ENCODE measurements around the gene GRK3. TPM values are rescaled to one million over a fixed set of nuclear protein-coding genes. Genes with fewer than 3 reads are reported as not detected.

GRK3 gene
- total RNA-seq, 4 donors from 2014 or later = 7.6 to 10.7 (median 8.8) TPM

DNA sequence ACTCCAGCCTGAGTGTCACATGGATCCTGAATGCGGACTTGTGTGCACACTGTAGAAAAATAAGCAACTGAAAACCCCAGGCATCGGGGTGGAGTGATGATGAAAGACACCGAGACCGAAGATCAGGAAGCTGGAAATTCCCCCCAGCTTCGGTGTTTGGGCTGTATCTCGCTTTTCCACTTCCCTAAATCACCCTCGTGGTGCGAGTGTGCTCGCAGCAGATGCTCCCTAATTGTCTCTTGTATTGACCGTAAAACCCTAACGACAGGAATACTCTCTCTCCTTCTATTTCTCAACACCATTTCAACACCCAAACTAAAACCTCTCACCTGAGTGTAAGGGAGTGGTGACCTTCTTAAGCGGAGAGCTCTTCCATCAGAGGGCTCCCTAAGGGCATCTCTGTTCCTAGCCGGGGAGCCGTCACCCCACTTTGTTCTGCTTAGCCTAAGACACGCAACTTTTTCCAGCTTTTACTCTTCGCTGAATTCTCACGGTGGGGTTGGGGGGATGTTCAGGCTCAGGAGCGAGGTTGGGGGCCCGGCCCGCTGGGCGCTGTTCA is 635 bp upstream of the GRK3 start:
- intact Hi-C loops (cut with DNase I) = loop anchor here (10.0 kb wide), 1 partner anchor 89 kb away; no protein-coding TSS in a partner anchor
- WGBS, 2 donors = 13 to 15% methylated on average over 17 to 21 of the region's 21 CpGs
- peak overlapping the region in 2 of 3 donors; percentile 30 to 34 for H3K4me3 ChIP-seq (replicated peaks in 1 of 3)
- no peaks in the 10 kb centered on the region for H3K36me3 ChIP-seq
- peak; percentile 4 to 18 for DNase-seq
- H3K4me1 ChIP-seq = peaks cover 14 to 35% of the 10 kb centered on the region in 2 donors
- H3K9me3 ChIP-seq = no peaks in the 10 kb centered on the region
- H3K27me3 ChIP-seq = no peaks in the 10 kb centered on the region
- TF ChIP-seq POLR2A (IDR thresholded peaks at IDR 0.05) = no peak
- TF ChIP-seq, protein P1, sequence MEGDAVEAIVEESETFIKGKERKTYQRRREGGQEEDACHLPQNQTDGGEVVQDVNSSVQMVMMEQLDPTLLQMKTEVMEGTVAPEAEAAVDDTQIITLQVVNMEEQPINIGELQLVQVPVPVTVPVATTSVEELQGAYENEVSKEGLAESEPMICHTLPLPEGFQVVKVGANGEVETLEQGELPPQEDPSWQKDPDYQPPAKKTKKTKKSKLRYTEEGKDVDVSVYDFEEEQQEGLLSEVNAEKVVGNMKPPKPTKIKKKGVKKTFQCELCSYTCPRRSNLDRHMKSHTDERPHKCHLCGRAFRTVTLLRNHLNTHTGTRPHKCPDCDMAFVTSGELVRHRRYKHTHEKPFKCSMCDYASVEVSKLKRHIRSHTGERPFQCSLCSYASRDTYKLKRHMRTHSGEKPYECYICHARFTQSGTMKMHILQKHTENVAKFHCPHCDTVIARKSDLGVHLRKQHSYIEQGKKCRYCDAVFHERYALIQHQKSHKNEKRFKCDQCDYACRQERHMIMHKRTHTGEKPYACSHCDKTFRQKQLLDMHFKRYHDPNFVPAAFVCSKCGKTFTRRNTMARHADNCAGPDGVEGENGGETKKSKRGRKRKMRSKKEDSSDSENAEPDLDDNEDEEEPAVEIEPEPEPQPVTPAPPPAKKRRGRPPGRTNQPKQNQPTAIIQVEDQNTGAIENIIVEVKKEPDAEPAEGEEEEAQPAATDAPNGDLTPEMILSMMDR (IDR thresholded peaks at IDR 0.05) = no peak
- H3K27ac ChIP-seq = peak overlapping the region; percentile 12 to 63 (median 51)

DNA sequence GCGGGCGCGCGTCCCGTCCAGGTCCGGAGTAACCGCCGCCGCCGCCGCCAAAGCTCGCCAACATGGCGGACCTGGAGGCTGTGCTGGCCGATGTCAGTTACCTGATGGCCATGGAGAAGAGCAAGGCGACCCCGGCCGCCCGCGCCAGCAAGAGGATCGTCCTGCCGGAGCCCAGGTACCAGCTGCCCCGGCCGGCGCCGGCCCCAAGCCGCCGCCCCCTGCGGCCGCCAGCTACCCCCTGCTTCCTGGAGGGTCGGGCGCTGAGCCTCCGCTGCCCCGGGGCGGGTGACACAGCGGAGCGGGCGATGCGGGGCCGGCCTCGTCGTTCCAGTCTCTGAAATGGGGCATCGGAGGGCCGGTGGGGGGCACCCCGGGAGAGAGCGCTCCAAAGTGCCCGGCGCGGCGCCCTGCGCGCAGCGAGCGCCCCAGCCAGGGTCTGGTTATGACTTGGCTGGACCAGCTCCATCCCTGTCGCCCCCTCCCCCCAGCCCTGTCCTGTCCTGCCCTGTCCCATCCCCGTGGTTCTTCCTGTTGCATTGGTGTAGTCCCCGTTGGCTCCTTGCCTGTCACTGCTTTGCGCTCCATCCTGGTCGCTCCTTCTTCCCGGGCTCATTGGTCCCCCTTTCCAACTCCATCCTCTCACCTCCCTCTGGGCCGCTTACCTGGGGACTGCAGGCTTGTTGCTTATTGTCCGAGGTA is 653 bp downstream of the GRK3 start:
- peak overlapping the region in 2 of 3 donors; percentile 56 to 58 for H3K27ac ChIP-seq
- WGBS, 2 donors = 1 to 4% methylated on average over 8 to 19 of the region's 61 CpGs
- intact Hi-C loops (cut with DNase I) = loop anchor here (10.0 kb wide), 1 partner anchor 90 kb away; no protein-coding TSS in a partner anchor
- TF ChIP-seq, protein P1 (IDR thresholded peaks at IDR 0.05) = no peak
- no peak for TF ChIP-seq POLR2A (IDR thresholded peaks at IDR 0.05)
- no peaks in the 10 kb centered on the region for H3K36me3 ChIP-seq
- H3K4me3 ChIP-seq (replicated peaks in 1 of 3) = peak overlapping the region; percentile 44 to 80 (median 72)
- DNase-seq = peak; percentile 43
- H3K9me3 ChIP-seq = no peaks in the 10 kb centered on the region
- no peaks in the 10 kb centered on the region for H3K27me3 ChIP-seq
- peaks cover 14 to 35% of the 10 kb centered on the region in 2 donors for H3K4me1 ChIP-seq

DNA sequence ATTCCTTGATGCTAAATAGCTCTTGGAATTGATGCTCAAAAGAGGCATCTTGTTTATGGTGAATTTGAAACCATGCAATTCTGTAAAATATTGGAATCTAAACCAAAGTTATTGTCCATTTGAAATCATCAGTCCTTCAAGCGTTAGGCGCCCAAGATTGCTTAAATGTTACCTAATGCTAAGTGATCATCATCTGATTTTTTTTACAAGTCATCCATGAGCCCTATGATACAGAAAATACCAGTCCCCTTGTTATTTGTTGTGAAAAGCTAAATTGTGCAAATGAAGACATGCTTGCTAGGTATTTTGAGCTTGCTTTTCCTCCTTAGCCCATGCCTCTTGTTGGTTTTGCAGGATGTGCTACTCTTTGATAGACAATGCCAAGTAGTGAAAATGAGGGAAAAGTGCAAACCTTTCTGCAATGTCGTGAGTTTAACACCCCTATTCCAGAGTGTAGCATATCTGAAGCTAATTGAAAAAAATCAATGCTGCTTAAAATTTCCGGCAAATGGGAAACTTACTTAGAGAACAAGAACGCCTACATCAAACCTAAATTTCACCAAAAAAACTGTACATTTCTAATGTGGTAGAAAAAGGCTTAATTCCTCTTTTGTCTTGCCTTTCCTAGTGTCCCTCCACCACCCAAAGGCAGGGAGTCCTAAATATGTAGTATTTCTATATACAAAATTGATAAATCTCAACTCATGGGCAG is 1.9 kb downstream of the GRK3 start:
- peaks cover 14 to 35% of the 10 kb centered on the region in 2 donors for H3K4me1 ChIP-seq
- H3K4me3 ChIP-seq (replicated peaks in 1 of 3) = no peak overlapping the region
- H3K27me3 ChIP-seq = no peaks in the 10 kb centered on the region
- 73 to 83% methylated on average over 5 of the region's 5 CpGs for WGBS, 2 donors
- no peaks in the 10 kb centered on the region for H3K36me3 ChIP-seq
- intact Hi-C loops (cut with DNase I) = loop anchor here (10.0 kb wide), 1 partner anchor 92 kb away; no protein-coding TSS in a partner anchor
- TF ChIP-seq, protein P1 (IDR thresholded peaks at IDR 0.05) = no peak
- TF ChIP-seq POLR2A (IDR thresholded peaks at IDR 0.05) = no peak
- DNase-seq = no peak
- H3K9me3 ChIP-seq = no peaks in the 10 kb centered on the region
- no peak overlapping the region for H3K27ac ChIP-seq

DNA sequence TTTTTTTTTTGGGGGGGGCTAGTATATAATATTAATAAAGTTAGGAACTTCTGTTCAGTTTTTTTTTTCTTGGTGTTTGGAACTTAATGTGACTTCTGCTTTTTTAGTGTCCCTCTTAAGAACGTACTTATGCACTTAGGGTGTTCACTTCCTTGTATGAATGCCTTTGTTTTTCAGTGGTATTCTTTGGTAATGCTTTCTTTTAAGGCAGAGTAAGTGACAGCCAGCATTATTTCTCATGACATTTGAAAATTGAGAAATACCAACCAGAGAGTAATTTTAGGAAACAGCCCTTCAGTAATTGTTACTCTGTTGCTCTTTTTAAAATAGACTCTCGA is 2.4 kb downstream of the GRK3 start:
- 30 to 34% methylated on average over 2 of the region's 2 CpGs for WGBS, 2 donors
- intact Hi-C loops (cut with DNase I) = loop anchor here (10.0 kb wide), 1 partner anchor 92 kb away; no protein-coding TSS in a partner anchor
- Histone ChIP-seq H3K4me3 (replicated peaks in 1 of 3) (no peak overlapping the region), H3K27me3 (no peaks in the 10 kb centered on the region), H3K9me3 (no peaks in the 10 kb centered on the region), H3K4me1 (peaks cover 14 to 35% of the 10 kb centered on the region in 2 donors), H3K27ac (no peak overlapping the region), H3K36me3 (no peaks in the 10 kb centered on the region)
- DNase-seq = no peak
- no peak for TF ChIP-seq POLR2A (IDR thresholded peaks at IDR 0.05)
- TF ChIP-seq, protein P1 (IDR thresholded peaks at IDR 0.05) = no peak

Measured in thyroid gland (tissue), 4 donors.